Stomach smooth muscle (tissue), 2 donors: ENCODE results near the gene CARD19.

Experiments
- H3K27ac ChIP-seq: one replicate; pipeline ENCODE4 v1.7.0; 2013; ENCODE audit warnings: mild to moderate bottlenecking, low read length, inconsistent platforms
- H3K27me3 ChIP-seq, 2 donors: one replicate each; pipeline ENCODE4 v1.7.0; 2013; ENCODE audit warnings: low read length in 2 of 2; ENCODE audit not compliant: insufficient read depth in 2 of 2, control insufficient read depth in 1 of 2
- H3K36me3 ChIP-seq, 2 donors: one replicate each; pipeline ENCODE4 v1.7.0; 2013; ENCODE audit warnings: low read length in 2 of 2; ENCODE audit not compliant: control insufficient read depth in 2 of 2, insufficient read depth in 2 of 2
- H3K4me1 ChIP-seq: one replicate; pipeline ENCODE4 v1.7.0; 2013; ENCODE audit warnings: low read length; ENCODE audit not compliant: control insufficient read depth, insufficient read depth
- H3K4me3 ChIP-seq, 2 donors: one replicate each; pipeline ENCODE4 v1.7.0; 2013; ENCODE audit warnings: low read length in 2 of 2
- H3K9ac ChIP-seq, 2 donors: one replicate each; pipeline ENCODE4 v1.7.0; 2013; ENCODE audit warnings: low read length in 2 of 2, mild to moderate bottlenecking in 1 of 2
- H3K9me3 ChIP-seq, 2 donors: one replicate each; pipeline ENCODE4 v1.7.0; 2013; ENCODE audit warnings: low read length in 2 of 2; ENCODE audit not compliant: control insufficient read depth in 2 of 2
- donor health status: healthy.
- donor health status: Pancreatic carcinoma.

Gene CARD19

GRCh38 chr9:93057703-93058354 is 38.2 kb upstream of the CARD19 start:
- no peak overlapping the region for H3K9ac ChIP-seq
- peak overlapping the region in 1 of 2 donors; percentile 60 for H3K4me3 ChIP-seq
- peaks cover 10% of the 10 kb centered on the region for H3K4me1 ChIP-seq
- no peaks in the 10 kb centered on the region for H3K36me3 ChIP-seq
- peaks cover 5 to 6% of the 10 kb centered on the region in 2 donors for H3K27me3 ChIP-seq
- H3K27ac ChIP-seq: no peak overlapping the region
- no peaks in the 10 kb centered on the region for H3K9me3 ChIP-seq

- peaks cover 5 to 6% of the 10 kb centered on the region in 2 donors for H3K27me3 ChIP-seq
- H3K36me3 ChIP-seq: no peaks in the 10 kb centered on the region
- peak within 1 kb of the TSS in 1 of 2 donors; percentile 60 for H3K4me3 ChIP-seq
- H3K27ac ChIP-seq: no peak within 1 kb of the TSS
- H3K9me3 ChIP-seq: no peaks in the 10 kb centered on the region
- H3K9ac ChIP-seq: no peak within 1 kb of the TSS
- H3K4me1 ChIP-seq: peaks cover 7% of the 10 kb centered on the region
These were observed 37.5 kb upstream of the CARD19 start, which contains the start of gene SUSD3 for GRCh38 chr9:93058355-93059010. TSS of gene SUSD3 (plus strand) at chr9:93058701. CDS start at chr9:93058743, 42 bp downstream.

GRCh38 chr9:93059011-93059714 is 36.9 kb upstream of the CARD19 start:
- Histone ChIP-seq H3K27me3 (peaks cover 5 to 6% of the 10 kb centered on the region in 2 donors), H3K4me1 (peaks cover 7% of the 10 kb centered on the region), H3K27ac (no peak overlapping the region), H3K4me3 (peak overlapping the region in 1 of 2 donors; percentile 60), H3K9ac (no peak overlapping the region), H3K36me3 (no peaks in the 10 kb centered on the region), H3K9me3 (no peaks in the 10 kb centered on the region)

GRCh38 chr9:93059715-93060578 is 36.1 kb upstream of the CARD19 start:
- no peaks in the 10 kb centered on the region for H3K36me3 ChIP-seq
- H3K9ac ChIP-seq: no peak overlapping the region
- H3K27ac ChIP-seq: no peak overlapping the region
- peak overlapping the region in 1 of 2 donors; percentile 60 for H3K4me3 ChIP-seq
- H3K4me1 ChIP-seq: peaks cover 7% of the 10 kb centered on the region
- no peaks in the 10 kb centered on the region for H3K9me3 ChIP-seq
- H3K27me3 ChIP-seq: peaks cover 5 to 6% of the 10 kb centered on the region in 2 donors

- Histone ChIP-seq H3K27me3 (peaks cover 5 to 6% of the 10 kb centered on the region in 2 donors), H3K9me3 (no peaks in the 10 kb centered on the region), H3K9ac (no peak overlapping the region), H3K27ac (no peak overlapping the region), H3K36me3 (no peaks in the 10 kb centered on the region), H3K4me1 (peaks cover 7% of the 10 kb centered on the region), H3K4me3 (no peak overlapping the region)
These were observed 35.2 kb upstream of the CARD19 start for GRCh38 chr9:93060746-93061259.

- no peak overlapping the region for H3K27ac ChIP-seq
- no peaks in the 10 kb centered on the region for H3K9me3 ChIP-seq
- H3K36me3 ChIP-seq: no peaks in the 10 kb centered on the region
- H3K9ac ChIP-seq: no peak overlapping the region
- H3K4me1 ChIP-seq: peaks cover 7% of the 10 kb centered on the region
- no peak overlapping the region for H3K4me3 ChIP-seq
- H3K27me3 ChIP-seq: peaks cover 5 to 6% of the 10 kb centered on the region in 2 donors
These were observed 34.7 kb upstream of the CARD19 start for GRCh38 chr9:93061260-93061751.

- Histone ChIP-seq H3K27me3 (peaks cover 5 to 6% of the 10 kb centered on the region in 2 donors), H3K9ac (no peak overlapping the region), H3K4me3 (no peak overlapping the region), H3K36me3 (no peaks in the 10 kb centered on the region), H3K27ac (no peak overlapping the region), H3K4me1 (peaks cover 7% of the 10 kb centered on the region), H3K9me3 (no peaks in the 10 kb centered on the region)
These were observed 33.9 kb upstream of the CARD19 start for GRCh38 chr9:93061791-93062763.

GRCh38 chr9:93064392-93065134 is 31.5 kb upstream of the CARD19 start:
- Histone ChIP-seq H3K4me3 (no peak overlapping the region), H3K27ac (no peak overlapping the region), H3K9me3 (no peaks in the 10 kb centered on the region), H3K27me3 (peaks cover 0 to 6% of the 10 kb centered on the region in 2 donors), H3K36me3 (no peaks in the 10 kb centered on the region), H3K9ac (no peak overlapping the region), H3K4me1 (no peaks in the 10 kb centered on the region)
